Sigmoid colon (tissue), 7 donors: ENCODE data around the gene BCL7C. TPM values are rescaled to one million over a fixed set of nuclear protein-coding genes. Genes with fewer than 3 reads are reported as not detected.

Source experiments
- DNase-seq: peaks from one replicate; pipeline ENCODE4 v3.0.0-alpha.2; 2019
- H3K27ac ChIP-seq, 4 donors: fragments of 200-600 bp; sonication (generic); one replicate each; pipeline ENCODE4 v1.5.1; 2016 to 2019; ENCODE audit warnings: mild to moderate bottlenecking in 1 of 4
- H3K27me3 ChIP-seq, 3 donors: fragments of 200-600 bp; sonication (generic); one replicate each; pipeline ENCODE4 v1.5.1; 2019; ENCODE audit warnings: mild to moderate bottlenecking in 1 of 3
- H3K36me3 ChIP-seq, 4 donors: fragments of 200-600 bp; sonication (generic); one replicate each; pipeline ENCODE4 v1.5.1; 2016 to 2019
- H3K4me1 ChIP-seq, 4 donors: fragments of 200-600 bp; sonication (generic); one replicate each; pipeline ENCODE4 v1.5.1; 2017 to 2019
- H3K4me3 ChIP-seq, 4 donors: fragments of 200-600 bp; sonication (generic); one replicate each; pipeline ENCODE4 v1.5.1; 2017 to 2019; ENCODE audit warnings: mild to moderate bottlenecking in 2 of 4, moderate library complexity in 1 of 4
- H3K9me3 ChIP-seq, 4 donors: fragments of 200-600 bp in 3 of 4; sonication (generic) in 3 of 4; one replicate each; pipeline versions ENCODE4 v1.5.1 to v1.6.1; 2013 to 2019
- EP300 ChIP-seq, 4 donors: sonication (generic); formaldehyde crosslinking; IDR thresholded peaks; one replicate each; pipeline ENCODE4 v1.6.1; 2017; ENCODE audit warnings: antibody characterized with exemption in 4 of 4
- POLR2A ChIP-seq, 2 donors: fragments of 450-650 bp; IDR thresholded peaks; one replicate each; pipeline ENCODE4 v1.6.1; 2016; ENCODE audit warnings: antibody characterized with exemption in 2 of 2, mild to moderate bottlenecking in 2 of 2, moderate library complexity in 2 of 2
- POLR2AphosphoS5 ChIP-seq, 4 donors: sonication (generic); formaldehyde crosslinking; IDR thresholded peaks; one replicate each; pipeline ENCODE4 v1.6.1; 2017; ENCODE audit warnings: antibody characterized with exemption in 4 of 4
- WGBS, 2 donors: extraction: QIAGEN DNeasy Blood & Tissue Kit; methylation state at CpG; one replicate each; pipeline ENCODE4 v1.1.7; 2013; 5-methylcytosine and 5-hydroxymethylcytosine counted together
- intact Hi-C: fragments of 100-400 bp; cut with DNase I; formaldehyde crosslinking; loops from one replicate; pipeline ENCODE4 v1.15.1; 2023
- polyA plus RNA-seq, 3 donors: library from polyadenylated mRNA; stranded (reverse); fragments of 200-250 nt; gene quantifications; one replicate each; pipeline ENCODE4 v1.2.3, GENCODE V29; 2013
- total RNA-seq, 4 donors: library from RNA; depleted of rRNA; stranded (reverse); fragments of >200 nt; gene quantifications; one replicate each; pipeline ENCODE4 v1.1.0, GENCODE V29; 2016
- TF ChIP-seq, protein P1 (sequence below), 4 experiments: fragments of 450-650 bp in 3 of 4; fragments of 200-600 bp in 1 of 4; IDR thresholded peaks; one replicate each; pipeline ENCODE4 v1.5.1; 2016 to 2019; ENCODE audit warnings: antibody characterized with exemption in 4 of 4, mild to moderate bottlenecking in 3 of 4, moderate library complexity in 2 of 4
- donor health status: healthy with polysubstance abuse.
- donor health status: Bipolar disorder and iron deficiency.
- donor health status: healthy.

Gene BCL7C
- total and polyA plus RNA-seq, 7 donors, result 27.9 to 63.1 (median 45.7) TPM

DNA sequence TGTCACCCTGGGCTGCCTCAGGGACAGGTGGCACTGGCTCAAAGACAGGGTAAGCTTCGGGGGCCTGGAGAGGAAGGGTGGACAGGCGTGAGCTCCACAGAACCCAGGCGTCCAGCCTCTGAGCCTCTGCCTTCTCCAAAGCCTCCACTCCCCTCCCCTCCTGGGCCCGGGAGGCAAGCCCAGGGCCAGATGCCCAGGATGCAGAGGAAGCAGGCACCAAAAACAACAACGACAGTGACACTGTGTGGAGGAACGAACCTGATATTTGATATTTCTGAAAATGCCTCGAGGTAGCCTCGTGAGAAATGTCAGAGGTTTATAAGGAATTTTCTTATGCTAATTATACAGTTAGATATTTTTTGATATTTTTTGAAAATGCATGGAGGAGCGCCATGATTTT, 6.0 kb downstream of the BCL7C start:
- no peak for TF ChIP-seq POLR2A (IDR thresholded peaks at IDR 0.05)
- no peak for TF ChIP-seq EP300 (IDR thresholded peaks at IDR 0.05)
- TF ChIP-seq, protein P1, sequence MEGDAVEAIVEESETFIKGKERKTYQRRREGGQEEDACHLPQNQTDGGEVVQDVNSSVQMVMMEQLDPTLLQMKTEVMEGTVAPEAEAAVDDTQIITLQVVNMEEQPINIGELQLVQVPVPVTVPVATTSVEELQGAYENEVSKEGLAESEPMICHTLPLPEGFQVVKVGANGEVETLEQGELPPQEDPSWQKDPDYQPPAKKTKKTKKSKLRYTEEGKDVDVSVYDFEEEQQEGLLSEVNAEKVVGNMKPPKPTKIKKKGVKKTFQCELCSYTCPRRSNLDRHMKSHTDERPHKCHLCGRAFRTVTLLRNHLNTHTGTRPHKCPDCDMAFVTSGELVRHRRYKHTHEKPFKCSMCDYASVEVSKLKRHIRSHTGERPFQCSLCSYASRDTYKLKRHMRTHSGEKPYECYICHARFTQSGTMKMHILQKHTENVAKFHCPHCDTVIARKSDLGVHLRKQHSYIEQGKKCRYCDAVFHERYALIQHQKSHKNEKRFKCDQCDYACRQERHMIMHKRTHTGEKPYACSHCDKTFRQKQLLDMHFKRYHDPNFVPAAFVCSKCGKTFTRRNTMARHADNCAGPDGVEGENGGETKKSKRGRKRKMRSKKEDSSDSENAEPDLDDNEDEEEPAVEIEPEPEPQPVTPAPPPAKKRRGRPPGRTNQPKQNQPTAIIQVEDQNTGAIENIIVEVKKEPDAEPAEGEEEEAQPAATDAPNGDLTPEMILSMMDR (IDR thresholded peaks at IDR 0.05), result no peak
- TF ChIP-seq POLR2AphosphoS5 (IDR thresholded peaks at IDR 0.05), result no peak
- intact Hi-C loops, result loop anchor here (2.0 kb wide), 1 partner anchor 71 kb away; no protein-coding TSS in a partner anchor

DNA sequence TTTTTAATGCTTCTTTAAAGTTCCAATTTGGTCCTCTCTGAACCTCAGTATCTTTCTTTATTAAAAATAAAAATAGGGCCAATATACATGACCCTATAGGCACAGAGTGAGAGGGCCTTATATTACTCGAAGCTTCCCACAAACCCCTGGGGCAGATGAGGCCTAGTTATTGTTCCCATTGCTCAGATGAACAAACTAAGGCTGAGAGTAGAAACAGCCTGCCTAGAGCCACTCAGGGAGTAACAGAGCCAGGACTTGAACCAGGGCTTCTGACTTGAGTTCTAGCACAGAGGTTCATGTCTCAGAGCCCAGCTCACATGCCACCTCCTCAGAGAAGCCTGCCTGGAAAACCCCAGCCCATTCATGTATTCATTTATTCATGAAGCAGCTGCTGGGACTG, 7.7 kb downstream of the BCL7C start:
- Histone ChIP-seq H3K36me3 (peaks cover 18 to 65% (median 24%) of the 10 kb centered on the region in 4 donors), H3K27me3 (no peaks in the 10 kb centered on the region), H3K27ac (no peak overlapping the region), H3K4me1 (no peaks in the 10 kb centered on the region), H3K9me3 (no peaks in the 10 kb centered on the region), H3K4me3 (no peak overlapping the region)
- intact Hi-C loops, result loop anchor here (2.0 kb wide), 1 partner anchor 69 kb away; no protein-coding TSS in a partner anchor
- TF ChIP-seq, protein P1 (IDR thresholded peaks at IDR 0.05), result no peak
- no peak for TF ChIP-seq EP300 (IDR thresholded peaks at IDR 0.05)
- no peak for TF ChIP-seq POLR2AphosphoS5 (IDR thresholded peaks at IDR 0.05)
- TF ChIP-seq POLR2A (IDR thresholded peaks at IDR 0.05), result no peak
- 91 to 96% methylated on average over 1 of the region's 1 CpG for whole genome bisulfite sequencing, 2 donors
- DNase-seq, result no peak

More for the DNA sequence above, 6.0 kb downstream of the BCL7C start:
- Histone ChIP-seq H3K27me3 (no peaks in the 10 kb centered on the region), H3K27ac (no peak overlapping the region), H3K4me1 (peaks cover 0 to 8% (median 7%) of the 10 kb centered on the region in 4 donors), H3K36me3 (peaks cover 18 to 72% (median 25%) of the 10 kb centered on the region in 4 donors), H3K9me3 (no peaks in the 10 kb centered on the region), H3K4me3 (no peak overlapping the region)
- WGBS, 2 donors, result 89% methylated on average over 9 of the region's 9 CpGs
- no peak for DNase-seq

DNA sequence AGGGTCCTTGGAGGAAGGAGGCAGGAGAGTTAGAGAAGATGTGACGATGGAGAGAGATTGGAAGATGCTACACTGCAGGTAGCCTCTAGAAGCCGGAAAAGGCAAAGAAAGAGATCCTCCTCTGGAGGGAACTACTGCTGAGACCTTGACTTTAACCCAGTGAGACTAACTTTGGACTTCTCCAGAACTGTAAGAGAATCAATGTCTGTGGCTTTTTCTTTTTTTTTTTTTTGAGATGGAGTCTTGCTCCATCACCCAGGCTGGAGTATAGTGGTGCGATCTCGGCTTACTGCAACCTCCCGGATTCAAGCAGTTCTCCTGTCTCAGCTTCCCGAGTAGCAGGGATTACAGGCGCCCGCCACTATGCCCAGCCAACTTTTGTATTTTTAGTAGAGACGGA, 8.7 kb downstream of the BCL7C start:
- no peak for DNase-seq
- H3K27ac ChIP-seq, result no peak overlapping the region
- peaks cover 17 to 61% (median 18%) of the 10 kb centered on the region in 4 donors for H3K36me3 ChIP-seq
- H3K27me3 ChIP-seq, result no peaks in the 10 kb centered on the region
- H3K4me3 ChIP-seq, result no peak overlapping the region
- no peaks in the 10 kb centered on the region for H3K4me1 ChIP-seq
- TF ChIP-seq EP300 (IDR thresholded peaks at IDR 0.05) (no peak), POLR2A (IDR thresholded peaks at IDR 0.05) (no peak), POLR2AphosphoS5 (IDR thresholded peaks at IDR 0.05) (no peak)
- TF ChIP-seq, protein P1 (IDR thresholded peaks at IDR 0.05), result no peak
- no peaks in the 10 kb centered on the region for H3K9me3 ChIP-seq
- intact Hi-C loops, result no loop called here
- WGBS, 2 donors, result 94 to 95% methylated on average over 9 of the region's 9 CpGs

DNA sequence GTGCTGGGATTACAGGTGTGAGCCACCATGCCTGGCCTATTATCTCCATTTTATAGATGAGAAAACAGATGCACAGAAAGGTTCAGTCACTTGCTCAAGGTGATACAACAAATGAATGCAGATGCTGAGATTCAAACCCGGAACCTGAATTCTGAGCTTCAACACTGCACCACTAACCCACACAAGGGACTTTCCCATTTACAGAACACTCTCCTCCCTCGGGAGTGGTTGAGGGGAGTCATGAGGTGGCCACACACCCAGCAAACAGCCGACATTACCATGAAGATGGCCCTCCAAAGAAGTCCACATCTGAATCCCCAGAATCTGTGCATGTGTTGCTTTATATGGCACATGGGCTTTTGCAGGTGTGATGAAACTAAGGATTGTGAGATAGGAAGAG, 9.1 kb downstream of the BCL7C start:
- Histone ChIP-seq H3K9me3 (no peaks in the 10 kb centered on the region), H3K4me1 (no peaks in the 10 kb centered on the region), H3K27me3 (no peaks in the 10 kb centered on the region), H3K27ac (no peak overlapping the region), H3K36me3 (peaks cover 15 to 61% (median 17%) of the 10 kb centered on the region in 4 donors), H3K4me3 (no peak overlapping the region)
- intact Hi-C loops, result no loop called here
- DNase-seq, result no peak
- TF ChIP-seq EP300 (IDR thresholded peaks at IDR 0.05) (no peak), POLR2A (IDR thresholded peaks at IDR 0.05) (no peak), POLR2AphosphoS5 (IDR thresholded peaks at IDR 0.05) (no peak)
- TF ChIP-seq, protein P1 (IDR thresholded peaks at IDR 0.05), result no peak
- WGBS, 2 donors, result 70 to 72% methylated on average over 3 of the region's 3 CpGs
